ENCODE measurements around the gene DENND2C.

GRCh38 chr1:114671011-114671938 lies 1.4 kb upstream of the DENND2C start:
- TF ChIP-seq CTCF (IDR thresholded peaks at IDR 0.05; ENCODE audit: insufficient read depth, low read length) (no peak), SPI1 (IDR thresholded peaks at IDR 0.05; ENCODE audit: borderline replicate concordance, low read depth) (no peak), POLR2AphosphoS5 (IDR thresholded peaks at IDR 0.05; ENCODE audit: low read depth) (no peak), REST (IDR thresholded peaks at IDR 0.05; ENCODE audit: insufficient replicate concordance, low read depth) (no peak), GABPA (IDR thresholded peaks at IDR 0.05; ENCODE audit: low read depth) (no peak)
